Measurements from ENCODE around the gene FKBP14. TPM values are rescaled to one million over a fixed set of nuclear protein-coding genes. Genes with fewer than 3 reads are reported as not detected.

Gene FKBP14
- total RNA-seq, 3 donors from 2014 or later (not counting 1 experiment from before 2014, with no cell fraction given): 11.1 to 13.4 (median 11.9) TPM

DNA sequence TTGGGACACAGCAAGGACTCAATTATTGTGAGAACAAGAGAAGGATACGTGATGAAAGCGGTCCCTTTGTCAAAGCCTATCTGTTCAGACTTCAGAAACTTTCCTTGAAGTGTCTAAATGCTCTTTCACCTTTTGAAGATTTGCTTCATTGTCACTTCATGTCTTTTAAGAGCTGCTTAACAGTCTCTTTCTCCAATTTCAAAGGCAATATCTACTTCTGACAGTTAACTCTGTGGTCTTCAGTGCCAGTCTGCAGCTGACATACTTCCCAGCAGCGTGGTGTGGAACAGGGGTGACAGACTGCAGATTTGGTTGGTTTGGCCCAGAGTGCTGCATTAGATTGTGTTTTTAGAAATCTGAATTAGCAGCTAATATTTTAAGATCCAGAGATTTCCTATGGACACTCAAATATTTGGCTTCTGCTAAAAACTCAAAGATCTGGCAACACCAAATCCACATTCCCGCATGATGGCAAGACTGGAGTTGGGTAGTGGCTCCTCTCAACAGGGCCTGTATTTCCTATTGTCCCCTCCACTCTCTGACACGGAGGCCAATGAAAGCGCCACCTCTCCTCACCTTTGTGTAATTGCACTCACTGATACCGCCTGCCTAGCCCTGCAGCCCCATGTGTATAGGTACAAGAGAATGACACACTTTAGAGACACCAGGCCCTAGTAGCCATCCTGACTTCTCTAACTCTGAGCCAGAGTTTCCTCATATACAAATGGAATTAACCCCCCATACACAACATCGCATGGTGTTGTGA is 48.4 kb downstream of the FKBP14 start:
- no peaks in the 10 kb centered on the region for H3K9me3 ChIP-seq (ENCODE audit: control insufficient read depth, insufficient read depth, low read length)
- no peak overlapping the region for H3K27ac ChIP-seq (ENCODE audit: low read length)
- Mint-ChIP-seq H3K4me1 (peaks cover 16 to 24% of the 10 kb centered on the region in 2 donors), H3K9me3 (no peaks in the 10 kb centered on the region), H3K27ac (no peak overlapping the region), H3K27me3 (ENCODE audit: low read depth in 2 of 2) (no peaks in the 10 kb centered on the region), H3K36me3 (no peaks in the 10 kb centered on the region), H3K4me3 (no peak overlapping the region)
- no peaks in the 10 kb centered on the region for H3K4me1 ChIP-seq (ENCODE audit: control insufficient read depth, insufficient read depth, low read length)
- no peaks in the 10 kb centered on the region for H3K27me3 ChIP-seq (ENCODE audit: control insufficient read depth, insufficient read depth, low read length)
- peak in 1 of 2 donors; percentile 13 for DNase-seq
- H3K36me3 ChIP-seq (ENCODE audit: control insufficient read depth, insufficient read depth, low read length): no peaks in the 10 kb centered on the region
- intact Hi-C loops (cut with micrococcal nuclease): no loop called here
- no peak for TF ChIP-seq CTCF (IDR thresholded peaks at IDR 0.05)
- ATAC-seq: no peak
- no peak overlapping the region for H3K4me3 ChIP-seq (ENCODE audit: low read length)
- 75% methylated on average over 8 of the region's 8 CpGs for WGBS (ENCODE audit: insufficient coverage)

DNA sequence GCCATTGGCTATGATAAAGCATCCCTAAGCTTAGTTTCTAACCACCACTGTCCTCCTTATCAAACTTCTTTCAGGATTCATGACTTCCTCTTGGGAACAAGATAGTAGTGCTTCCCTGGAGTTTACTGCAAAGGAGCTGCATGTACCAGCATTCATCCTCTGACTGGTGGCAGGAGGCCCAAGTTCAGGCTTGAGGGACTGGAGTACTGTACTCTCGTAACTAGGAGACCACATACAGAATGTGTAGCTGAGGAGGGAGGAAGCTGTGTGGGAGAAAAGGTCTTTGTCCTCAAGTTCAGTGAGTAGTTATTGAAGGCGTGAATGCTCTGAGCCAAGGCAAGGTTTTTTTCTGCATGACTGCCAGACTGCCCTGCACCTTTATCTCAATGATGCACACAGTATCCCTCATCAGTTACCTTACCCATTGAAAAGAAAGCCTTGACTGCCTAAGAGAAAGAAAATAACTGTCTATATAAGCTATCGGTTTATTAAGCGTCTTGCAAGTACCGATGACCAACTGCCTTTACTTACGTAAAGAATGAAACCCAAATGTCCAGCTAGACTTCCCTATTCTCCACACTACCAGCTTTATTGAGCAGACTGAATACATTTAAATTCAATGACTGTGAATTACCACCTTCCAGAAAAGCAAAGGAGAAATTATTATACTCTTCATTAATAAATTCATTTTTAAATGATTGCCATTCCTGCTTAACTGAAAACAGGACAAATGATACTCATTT is 49.7 kb downstream of the FKBP14 start:
- Histone ChIP-seq H3K4me3 (ENCODE audit: low read length) (no peak overlapping the region), H3K27ac (ENCODE audit: low read length) (no peak overlapping the region), H3K4me1 (ENCODE audit: control insufficient read depth, insufficient read depth, low read length) (no peaks in the 10 kb centered on the region), H3K27me3 (ENCODE audit: control insufficient read depth, insufficient read depth, low read length) (no peaks in the 10 kb centered on the region), H3K36me3 (ENCODE audit: control insufficient read depth, insufficient read depth, low read length) (no peaks in the 10 kb centered on the region), H3K9me3 (ENCODE audit: control insufficient read depth, insufficient read depth, low read length) (no peaks in the 10 kb centered on the region)
- intact Hi-C loops (cut with micrococcal nuclease): no loop called here
- H3K9me3 Mint-ChIP-seq: no peaks in the 10 kb centered on the region
- H3K4me3 Mint-ChIP-seq: no peak overlapping the region
- H3K27me3 Mint-ChIP-seq (ENCODE audit: low read depth in 2 of 2): no peaks in the 10 kb centered on the region
- WGBS (ENCODE audit: insufficient coverage): 76% methylated on average over 6 of the region's 6 CpGs
- DNase-seq (no peak), ATAC-seq (no peak)
- no peak overlapping the region for H3K27ac Mint-ChIP-seq
- peaks cover 16 to 26% of the 10 kb centered on the region in 2 donors for H3K4me1 Mint-ChIP-seq
- no peak for TF ChIP-seq CTCF (IDR thresholded peaks at IDR 0.05)
- no peaks in the 10 kb centered on the region for H3K36me3 Mint-ChIP-seq

- Histone ChIP-seq H3K4me3 (ENCODE audit: low read length) (no peak overlapping the region), H3K36me3 (ENCODE audit: control insufficient read depth, insufficient read depth, low read length) (no peaks in the 10 kb centered on the region), H3K9me3 (ENCODE audit: control insufficient read depth, insufficient read depth, low read length) (no peaks in the 10 kb centered on the region), H3K27me3 (ENCODE audit: control insufficient read depth, insufficient read depth, low read length) (no peaks in the 10 kb centered on the region), H3K4me1 (ENCODE audit: control insufficient read depth, insufficient read depth, low read length) (no peaks in the 10 kb centered on the region), H3K27ac (ENCODE audit: low read length) (no peak overlapping the region)
- Mint-ChIP-seq H3K27me3 (ENCODE audit: low read depth in 2 of 2) (no peaks in the 10 kb centered on the region), H3K9me3 (no peaks in the 10 kb centered on the region), H3K36me3 (no peaks in the 10 kb centered on the region), H3K4me3 (no peak overlapping the region), H3K27ac (no peak overlapping the region), H3K4me1 (peaks cover 16 to 30% of the 10 kb centered on the region in 2 donors)
- ATAC-seq: no peak
- DNase-seq: no peak
- 93% methylated on average over 3 of the region's 4 CpGs for WGBS (ENCODE audit: insufficient coverage)
- intact Hi-C loops (cut with micrococcal nuclease): no loop called here
- no peak for TF ChIP-seq CTCF (IDR thresholded peaks at IDR 0.05)
Measured at GRCh38 chr7:29976266-29976665, 50.2 kb downstream of the FKBP14 start.

All from natural killer cell (primary cell).